NCI-H345 treated with DMSO at 0.1 percent for 48 hours (cell line): ENCODE data around the gene RFC3.
A peak's percentile ranks its signal among the peaks of the same experiment; 100 is the strongest.

ENCODE experiments used
- DNase-seq: peaks from one replicate; lab custom pipeline; 2025; ENCODE audit not compliant: unreplicated experiment; lab: John Stamatoyannopoulos, UW

The RFC3 gene

GRCh38 chr13:33863188-33863789 is 45.3 kb downstream of the RFC3 start:
- DNase-seq = no peak

DNA sequence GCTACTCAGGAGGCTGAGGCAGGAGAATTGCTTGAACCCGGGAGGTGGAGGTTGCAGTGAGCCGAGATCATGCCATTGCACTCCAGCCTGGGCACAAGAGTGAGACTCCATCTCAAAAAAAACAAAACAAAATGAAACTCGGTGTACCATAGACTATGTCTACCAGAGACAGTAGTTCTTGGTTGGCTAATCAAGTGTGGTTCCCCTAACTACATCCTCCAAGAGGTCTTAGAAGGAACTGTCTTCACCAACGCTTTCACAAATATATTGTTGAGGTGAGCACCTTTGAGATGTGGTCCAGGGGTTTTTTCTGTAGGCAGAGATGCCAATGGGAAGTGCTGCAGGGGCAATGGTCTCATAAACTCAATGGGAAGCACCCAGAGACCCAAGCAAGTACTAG is 48.0 kb downstream of the RFC3 start:
- no peak for DNase-seq

DNA sequence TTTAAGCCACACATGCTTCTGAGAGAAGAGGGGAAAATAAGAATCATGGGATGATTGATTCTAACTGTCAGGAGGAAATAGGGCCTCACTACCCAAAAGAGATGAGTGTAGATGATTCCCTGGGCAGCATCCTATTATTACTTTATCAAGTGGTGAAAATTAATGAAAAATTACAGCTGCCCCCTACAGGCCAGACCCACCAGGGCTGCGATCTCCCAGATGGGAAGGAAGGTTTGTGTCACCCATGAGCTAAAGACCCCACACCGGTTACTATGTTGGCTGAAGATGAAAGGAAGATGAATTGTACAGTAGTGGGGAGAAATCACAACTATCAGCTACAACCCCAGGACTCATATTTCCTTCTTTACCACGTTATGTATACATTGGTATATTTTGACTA is 49.5 kb downstream of the RFC3 start:
- DNase-seq = no peak

DNA sequence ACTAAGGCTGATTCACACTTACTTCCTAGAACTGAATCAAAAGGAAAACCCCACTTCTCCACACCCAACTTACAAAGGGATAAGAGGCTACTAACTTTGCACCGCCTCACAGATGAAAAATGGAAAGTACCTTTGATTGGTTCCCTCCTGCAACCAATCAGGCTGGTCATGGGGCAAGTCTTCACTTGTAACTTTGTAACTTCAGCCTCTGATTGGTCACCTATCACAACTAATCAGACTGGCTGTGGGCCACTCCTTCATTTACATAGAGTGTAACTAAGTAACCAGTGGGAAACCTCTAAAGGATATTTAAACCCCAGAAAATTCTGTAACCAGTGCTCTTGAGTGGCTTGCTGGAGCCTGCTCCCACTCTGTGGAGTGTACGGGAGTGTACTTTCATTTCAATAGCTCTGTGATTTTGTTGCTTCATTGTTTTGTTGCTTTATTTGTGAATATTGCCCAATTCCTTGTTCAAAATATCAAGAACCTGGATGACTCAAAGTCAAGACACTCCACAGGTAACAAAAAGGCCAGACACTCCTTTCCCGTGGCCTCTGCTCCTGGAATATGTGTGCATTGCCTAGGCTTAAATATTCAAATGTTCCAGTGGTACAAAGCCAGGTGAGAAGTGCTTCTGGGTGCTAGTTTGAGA is 50.5 kb downstream of the RFC3 start:
- DNase-seq = no peak

GRCh38 chr13:33869005-33869404 is 51.1 kb downstream of the RFC3 start:
- no peak for DNase-seq

DNA sequence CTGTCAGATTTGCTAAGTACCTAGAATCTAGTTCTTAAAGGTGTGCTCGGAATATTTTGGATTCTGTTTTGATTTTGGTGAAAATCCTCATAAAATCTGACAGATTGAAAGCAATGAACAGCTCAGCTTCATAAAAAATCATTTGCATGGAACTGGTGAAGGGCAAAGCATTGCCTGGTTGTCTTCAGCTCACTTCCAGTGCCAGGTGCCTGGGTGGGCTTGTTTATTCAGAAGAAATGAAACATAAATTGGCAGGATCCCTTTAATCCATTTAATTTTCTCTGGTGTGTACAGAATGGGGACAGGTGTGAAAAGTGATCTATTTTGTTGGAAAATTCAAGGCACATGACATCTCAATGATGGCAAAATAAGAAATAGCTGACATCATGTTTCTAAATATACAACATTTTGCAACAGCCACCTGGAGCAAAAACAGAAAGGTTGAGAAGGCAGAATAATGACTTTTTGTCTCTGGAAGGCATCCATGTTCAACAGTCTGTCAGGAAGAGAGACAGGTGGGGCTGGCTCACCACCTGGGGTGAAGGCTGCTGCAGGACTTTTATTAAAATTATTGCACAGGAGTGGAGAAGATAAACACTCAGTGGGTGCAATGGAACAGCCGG is 52.2 kb downstream of the RFC3 start:
- peak; percentile 90 for DNase-seq

DNA sequence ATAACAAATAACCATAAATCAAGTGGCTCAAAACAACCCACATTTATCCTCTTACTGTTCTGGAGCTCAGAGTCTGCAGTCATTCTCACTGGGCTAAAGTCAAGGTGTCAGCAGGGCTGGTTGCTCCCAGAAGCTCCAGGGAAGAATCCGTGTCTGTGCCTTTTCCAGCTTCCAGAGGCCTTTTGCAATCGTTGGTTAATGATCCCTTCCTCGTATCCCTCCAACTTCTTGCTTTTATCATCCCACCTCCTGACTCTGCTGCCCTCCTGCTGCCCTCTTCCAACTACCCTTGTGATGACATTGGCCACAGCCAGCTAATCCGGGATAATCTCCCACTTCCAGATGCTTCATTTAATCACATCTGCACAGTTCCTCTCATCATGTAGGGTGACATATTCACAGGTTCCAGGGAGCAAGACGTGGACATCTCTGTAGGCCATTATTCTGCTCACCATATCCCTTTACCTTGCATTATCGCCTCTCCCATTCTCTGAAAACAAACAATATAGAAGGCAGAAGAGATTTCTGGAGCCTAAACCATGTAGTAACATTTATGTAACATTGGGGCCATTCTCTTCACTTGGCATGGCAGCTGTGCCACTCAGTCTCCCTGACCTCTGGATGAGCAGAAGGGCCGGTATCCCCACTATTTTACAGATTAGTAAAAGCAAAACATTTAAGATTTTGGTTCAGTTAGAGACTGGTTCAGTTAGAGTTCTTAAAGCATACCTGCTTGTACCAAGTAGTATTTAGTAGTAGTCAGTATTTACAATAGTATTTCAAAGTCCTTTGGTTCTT is 53.5 kb downstream of the RFC3 start:
- no peak for DNase-seq

DNA sequence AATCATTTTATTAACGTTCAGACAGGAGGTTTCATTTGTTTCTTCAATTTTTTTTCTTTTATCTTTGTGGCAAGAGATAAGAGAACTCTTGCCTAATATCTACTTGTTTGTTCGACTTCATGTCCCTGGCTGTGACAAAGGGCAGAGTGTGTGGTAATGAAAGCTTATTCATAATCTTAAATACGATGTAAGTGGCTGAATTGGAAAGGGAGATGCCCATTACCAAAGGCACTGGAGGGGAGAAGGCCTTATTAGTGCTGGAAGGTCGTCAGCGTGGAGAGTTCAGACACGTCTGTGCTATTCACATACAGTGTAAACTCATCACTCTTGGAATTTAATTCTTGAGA is 54.0 kb downstream of the RFC3 start:
- DNase-seq = no peak

- no peak for DNase-seq
These were observed 55.4 kb downstream of the RFC3 start for GRCh38 chr13:33873251-33873908.

DNA sequence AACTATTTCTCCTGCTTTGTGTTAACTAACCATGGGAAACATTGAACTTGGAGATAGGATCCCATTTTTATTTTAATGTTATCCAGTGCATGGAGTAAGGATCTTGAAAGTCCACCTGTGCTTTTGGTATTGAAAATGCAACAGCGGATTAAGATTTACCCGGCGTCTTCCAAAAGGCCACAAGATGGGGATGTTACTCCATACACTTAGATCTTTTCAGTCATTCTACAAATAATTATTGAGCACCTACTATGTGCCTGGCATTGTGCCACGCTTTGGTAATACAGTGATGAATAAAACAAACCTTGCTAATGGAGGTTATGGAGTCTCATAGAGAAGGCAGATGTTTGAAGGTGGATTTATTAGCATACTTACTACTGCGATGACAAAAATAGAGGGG is 56.9 kb downstream of the RFC3 start:
- no peak for DNase-seq

- DNase-seq = no peak
These were observed 57.9 kb downstream of the RFC3 start for GRCh38 chr13:33875618-33876401.

DNA sequence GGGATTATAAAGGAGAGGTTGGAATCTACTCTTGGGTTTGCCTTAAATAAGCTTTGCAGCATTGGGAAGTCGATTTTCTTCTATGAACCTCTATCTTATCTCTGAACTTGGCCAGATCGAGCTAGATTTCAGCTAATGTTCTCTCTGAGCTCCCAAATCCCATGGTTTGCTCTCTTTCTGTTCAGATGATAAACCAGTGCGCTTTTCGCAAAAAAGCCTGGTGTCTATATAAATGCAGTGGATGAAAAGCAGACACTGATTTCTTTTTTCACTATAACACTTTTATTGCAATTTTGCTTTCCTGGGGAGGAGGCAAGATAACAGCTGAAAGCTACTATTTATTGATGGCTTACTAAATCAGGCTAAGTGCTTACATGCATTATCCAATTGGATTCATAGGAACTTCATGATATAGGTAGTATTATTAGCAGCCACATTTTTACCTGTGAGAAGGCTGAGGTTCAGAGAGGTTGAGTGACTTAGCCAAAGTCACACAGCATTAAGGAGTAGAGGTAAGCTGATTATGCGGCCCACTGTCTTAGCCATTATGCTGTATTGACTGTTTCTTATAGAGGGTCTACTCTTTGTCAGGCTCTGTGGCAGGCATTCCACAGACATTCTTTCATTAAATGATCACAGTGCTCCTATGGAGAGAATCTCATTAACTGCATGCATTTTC is 58.9 kb downstream of the RFC3 start:
- no peak for DNase-seq

DNA sequence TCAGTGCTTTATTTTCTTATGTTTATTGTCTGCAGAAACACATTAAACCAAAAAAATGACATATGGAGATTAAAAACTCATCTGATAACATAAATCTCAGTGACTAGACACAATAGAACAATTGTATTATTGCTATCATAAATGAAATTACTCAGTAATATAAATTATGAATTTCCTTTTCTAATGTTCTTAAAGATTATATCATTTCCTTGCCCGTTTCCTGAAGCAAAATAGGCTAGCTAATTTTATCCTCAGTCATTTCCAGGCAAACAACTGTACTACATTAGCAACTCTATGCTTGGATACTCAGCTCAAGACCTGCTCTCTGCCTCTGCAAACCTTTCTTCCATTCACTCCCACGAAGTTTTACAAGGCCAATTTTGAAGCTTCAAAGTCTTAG is 61.2 kb downstream of the RFC3 start:
- DNase-seq = no peak

- no peak for DNase-seq
These were observed 64.9 kb downstream of the RFC3 start for GRCh38 chr13:33882804-33883203.

DNA sequence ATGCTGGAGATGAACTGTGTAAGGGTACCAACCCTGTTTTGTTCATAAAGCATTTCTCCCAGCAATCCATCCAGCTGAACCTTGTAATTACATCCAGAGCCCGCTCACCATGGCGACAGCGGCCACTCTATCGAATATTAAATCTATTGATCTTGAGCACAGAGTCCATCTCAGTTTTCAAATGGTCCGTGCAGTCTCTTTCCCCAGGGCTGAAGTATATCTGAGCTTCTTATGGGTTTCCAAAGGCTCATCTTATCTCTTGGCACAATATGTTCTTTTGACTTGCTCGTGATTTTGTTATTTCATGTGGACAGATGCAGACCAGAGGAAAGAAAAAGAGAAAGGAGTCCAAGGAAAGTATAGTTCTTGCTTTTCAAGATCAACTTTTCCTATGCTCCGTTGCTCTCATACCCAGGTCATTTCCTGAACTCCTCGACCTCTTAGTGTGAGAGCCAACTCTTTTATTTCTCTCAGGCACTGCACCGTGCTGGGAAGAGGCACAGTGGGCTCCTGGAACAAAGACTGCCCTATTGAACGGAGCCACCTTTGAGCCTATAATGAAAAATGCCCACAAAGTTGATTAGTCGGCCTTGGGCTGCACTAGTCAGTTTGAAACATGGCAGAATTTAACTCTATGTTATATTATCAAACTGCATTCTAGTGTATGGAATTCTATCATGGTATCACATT is 66.7 kb downstream of the RFC3 start:
- no peak for DNase-seq
